8988T (cell line): Measurements from ENCODE around the gene BABAM2.
"Not testable (repeated sequence)": the region's sequence is repeated elsewhere in the genome, so short reads cannot be mapped to it uniquely, and the experiment has no call there.

ENCODE experiments used
- DNase-seq: peaks from one replicate; pipeline ENCODE4 v3.0.0; 2011

Gene BABAM2

GRCh38 chr2:28085201-28085600 lies 194.7 kb downstream of the BABAM2 start:
- DNase-seq: no peak

GRCh38 chr2:28086611-28087010 lies 196.1 kb downstream of the BABAM2 start:
- DNase-seq: no peak

- DNase-seq: no peak
Observed at GRCh38 chr2:28088970-28089369, 198.4 kb downstream of the BABAM2 start.

- DNase-seq: no peak
Observed at GRCh38 chr2:28089486-28089885, 199.0 kb downstream of the BABAM2 start.

- no peak for DNase-seq
Observed at GRCh38 chr2:28093308-28093707, 202.8 kb downstream of the BABAM2 start.

GRCh38 chr2:28093768-28094167 lies 203.2 kb downstream of the BABAM2 start:
- DNase-seq: no peak

GRCh38 chr2:28094739-28095138 lies 204.2 kb downstream of the BABAM2 start:
- no peak for DNase-seq

- no peak for DNase-seq
Observed at GRCh38 chr2:28095622-28096021, 205.1 kb downstream of the BABAM2 start.

- DNase-seq: no peak
Observed at GRCh38 chr2:28096421-28096820, 205.9 kb downstream of the BABAM2 start.

GRCh38 chr2:28098501-28099225 lies 208.1 kb downstream of the BABAM2 start:
- DNase-seq: no peak

GRCh38 chr2:28101123-28101522 lies 210.6 kb downstream of the BABAM2 start:
- no peak for DNase-seq

GRCh38 chr2:28101892-28102291 lies 211.4 kb downstream of the BABAM2 start:
- DNase-seq: no peak

GRCh38 chr2:28102455-28102874 lies 211.9 kb downstream of the BABAM2 start:
- no peak for DNase-seq

- no peak for DNase-seq
Observed at GRCh38 chr2:28103611-28104010, 213.1 kb downstream of the BABAM2 start.

- DNase-seq: no peak
Observed at GRCh38 chr2:28108143-28108542, 217.6 kb downstream of the BABAM2 start.

GRCh38 chr2:28113771-28114170 lies 223.2 kb downstream of the BABAM2 start:
- DNase-seq: not testable (repeated sequence)

- DNase-seq: no peak
Observed at GRCh38 chr2:28117104-28117596, 226.6 kb downstream of the BABAM2 start.

GRCh38 chr2:28119631-28120030 lies 229.1 kb downstream of the BABAM2 start:
- no peak for DNase-seq

GRCh38 chr2:28128281-28128950 lies 237.9 kb downstream of the BABAM2 start:
- DNase-seq: no peak

GRCh38 chr2:28129955-28130695 lies 239.6 kb downstream of the BABAM2 start:
- no peak for DNase-seq

GRCh38 chr2:28133778-28134177 lies 243.2 kb downstream of the BABAM2 start:
- DNase-seq: no peak

GRCh38 chr2:28134262-28134812 lies 243.8 kb downstream of the BABAM2 start:
- no peak for DNase-seq

GRCh38 chr2:28134857-28135256 lies 244.3 kb downstream of the BABAM2 start:
- no peak for DNase-seq
